B cell (primary cell): Measurements from ENCODE around the gene NUDT4. TPM values are rescaled to one million over a fixed set of nuclear protein-coding genes. Genes with fewer than 3 reads are reported as not detected.
A peak's percentile ranks its signal among the peaks of the same experiment; 100 is the strongest.
"Not testable (repeated sequence)": the region's sequence is repeated elsewhere in the genome, so short reads cannot be mapped to it uniquely, and the experiment has no call there.

Experiments
- ATAC-seq: fragments of 200-7000 bp; cut with Tn5 transposase; one replicate; pipeline ENCODE4 v1.10.0; 2021; ENCODE audit warnings: low read depth, mild to moderate bottlenecking, moderate number of reproducible peaks, moderate library complexity
- CTCF ChIA-PET: fragments of 350-600 bp; sonication (Branson Sonifier 250); formaldehyde crosslinking; loops from one replicate; lab custom pipeline; 2021; ENCODE audit warnings: antibody characterized with exemption, inconsistent platforms; lab: Charles Lee
- POLR2A ChIA-PET: fragments of 350-600 bp; sonication (Branson Sonifier 250); formaldehyde crosslinking; loops from one replicate; lab custom pipeline; 2021; ENCODE audit warnings: antibody characterized with exemption; lab: Charles Lee
- DNase-seq: peaks from one replicate; pipeline ENCODE4 v3.0.0; 2013
- H2AFZ ChIP-seq: 2 replicates; pipeline ENCODE4 v1.6.1; 2012; ENCODE audit warnings: mild to moderate bottlenecking, low read depth, low read length; ENCODE audit not compliant: insufficient read depth, poor library complexity, severe bottlenecking
- H3K27ac ChIP-seq, 2 donors: 1 replicate in 1 of 2; 2 replicates in 1 of 2; pipeline ENCODE4 v1.5.1; 2012 to 2013; ENCODE audit warnings: low read length in 2 of 2, mild to moderate bottlenecking in 2 of 2, moderate library complexity in 1 of 2
- H3K27me3 ChIP-seq, 4 experiments: fragments of 200-600 bp in 1 of 4; sonication (generic) in 1 of 4; replicated peaks in 1 of 4; 1 replicate in 2 of 4; 2 replicates in 2 of 4; pipeline versions ENCODE4 v1.6.1 to v1.7.0; 2013 to 2016; ENCODE audit warnings: low read length in 3 of 4, mild to moderate bottlenecking in 2 of 4, mixed read lengths in 1 of 4, moderate library complexity in 1 of 4; ENCODE audit not compliant: insufficient read depth in 4 of 4, control insufficient read depth in 3 of 4; ENCODE audit errors: control extremely low read depth in 1 of 4
- H3K36me3 ChIP-seq, 2 experiments: replicated peaks in 1 of 2; 1 replicate in 1 of 2; 2 replicates in 1 of 2; pipeline versions ENCODE4 v1.6.1 to v1.7.1; 2013; ENCODE audit warnings: low read length in 1 of 2; ENCODE audit not compliant: insufficient read depth in 2 of 2, control insufficient read depth in 1 of 2; ENCODE audit errors: control extremely low read depth in 1 of 2, extremely low read depth in 1 of 2
- H3K4me1 ChIP-seq, 2 donors: fragments of 200-600 bp in 1 of 2; sonication (generic) in 1 of 2; 1 replicate in 1 of 2; 2 replicates in 1 of 2; pipeline versions ENCODE4 v1.5.1 to v1.6.1; 2013 to 2017; ENCODE audit warnings: low read length in 2 of 2; ENCODE audit not compliant: control insufficient read depth in 2 of 2, insufficient read depth in 2 of 2
- H3K4me2 ChIP-seq: replicated peaks from 2 replicates; pipeline ENCODE3; 2012; ENCODE audit warnings: mild to moderate bottlenecking, low read depth, low read length; ENCODE audit not compliant: poor library complexity, severe bottlenecking
- H3K4me3 ChIP-seq, 5 experiments: fragments of 200-600 bp in 1 of 5; sonication (generic) in 1 of 5; 1 replicate in 3 of 5; 2 replicates in 2 of 5; pipeline versions ENCODE4 v1.5.1 to v1.7.0; 2011 to 2016; ENCODE audit warnings: low read length in 4 of 5, mild to moderate bottlenecking in 4 of 5, low read depth in 2 of 5, control low read depth in 1 of 5, moderate library complexity in 1 of 5; ENCODE audit not compliant: insufficient read depth in 1 of 5; ENCODE audit errors: control extremely low read depth in 1 of 5, extremely low read depth in 1 of 5
- H3K79me2 ChIP-seq: fragments of 200-600 bp; sonication (generic); one replicate; pipeline ENCODE4 v1.6.0; 2016; ENCODE audit warnings: low read length; ENCODE audit not compliant: control insufficient read depth, insufficient read depth
- H3K9ac ChIP-seq: fragments of 200-600 bp; sonication (generic); 2 replicates; pipeline ENCODE4 v1.6.1; 2017; ENCODE audit warnings: mild to moderate bottlenecking, low read length, moderate library complexity
- H3K9me3 ChIP-seq, 3 donors: one replicate each; pipeline versions ENCODE4 v1.6.1 to v1.7.1; 2013; ENCODE audit warnings: low read length in 2 of 3; ENCODE audit not compliant: control insufficient read depth in 2 of 3, insufficient read depth in 1 of 3; ENCODE audit errors: control extremely low read depth in 1 of 3
- H4K20me1 ChIP-seq: 2 replicates; pipeline ENCODE4 v1.6.0; 2012; ENCODE audit warnings: mild to moderate bottlenecking, low read length; ENCODE audit not compliant: insufficient read depth, control insufficient read depth, poor library complexity, severe bottlenecking
- H3K27ac Mint-ChIP-seq: one replicate; pipeline ENCODE4 v1.8.0; 2021; ENCODE audit warnings: mixed read lengths
- H3K27me3 Mint-ChIP-seq: one replicate; pipeline ENCODE4 v1.8.0; 2021; ENCODE audit warnings: mixed read lengths
- H3K4me1 Mint-ChIP-seq: one replicate; pipeline ENCODE4 v1.8.0; 2021; ENCODE audit warnings: mixed read lengths
- H3K4me3 Mint-ChIP-seq: one replicate; pipeline ENCODE4 v1.8.0; 2021; ENCODE audit warnings: mixed read lengths
- H3K9me3 Mint-ChIP-seq: one replicate; pipeline ENCODE4 v1.8.0; 2022; ENCODE audit warnings: mixed read lengths; ENCODE audit not compliant: insufficient read depth
- EZH2 ChIP-seq: IDR thresholded peaks from 2 replicates; pipeline ENCODE4 v1.6.1; 2012; ENCODE audit warnings: borderline replicate concordance, low read depth, mild to moderate bottlenecking, moderate library complexity, low read length; ENCODE audit not compliant: insufficient read depth, poor library complexity, severe bottlenecking
- WGBS: methylation state at CpG from one replicate; pipeline ENCODE4 v1.1.5; 2013; ENCODE audit warnings: missing lambda C conversion rate; ENCODE audit not compliant: insufficient coverage; 5-methylcytosine and 5-hydroxymethylcytosine counted together
- intact Hi-C: fragments of 100-400 bp; cut with micrococcal nuclease; formaldehyde crosslinking; loops from one replicate; pipeline ENCODE4 v1.10.0; 2022
- polyA plus RNA-seq: library from polyadenylated mRNA; depleted of rRNA; stranded (reverse); fragments of >200 nt; gene quantifications from 2 replicates; pipeline ENCODE4 v1.2.3, GENCODE V29; 2012
- total RNA-seq, 2 donors: library from RNA; stranded (reverse); fragments of 120-200 nt in 1 of 2; gene quantifications; 1 replicate in 1 of 2; 2 replicates in 1 of 2; pipeline versions ENCODE4 v1.2.3 to v1.2.4, GENCODE V29; 2013 to 2022
- TF ChIP-seq, protein P1 (sequence below): fragments of 200-600 bp; IDR thresholded peaks from one replicate; pipeline ENCODE4 v1.8.0; 2022; ENCODE audit warnings: antibody characterized with exemption, mild to moderate bottlenecking

Gene NUDT4
- total and polyA plus RNA-seq, 2 donors (not counting 1 experiment from before 2014, with no cell fraction given): 18.3 to 56.8 TPM

- no peak overlapping the region for H3K27ac ChIP-seq
- no peak for DNase-seq
- peak overlapping the region; percentile 90 for H3K9ac ChIP-seq
- Mint-ChIP-seq H3K27me3 (no peaks in the 10 kb centered on the region), H3K4me1 (peaks cover 53% of the 10 kb centered on the region), H3K27ac (peak overlapping the region; percentile 12), H3K4me3 (peak overlapping the region; percentile 64), H3K9me3 (no peaks in the 10 kb centered on the region)
- H3K4me3 ChIP-seq: peak overlapping the region in 2 of 5 experiments; percentile 22 to 88
- no peaks in the 10 kb centered on the region for H3K36me3 ChIP-seq
- H2AFZ ChIP-seq: no peak overlapping the region
- ChIA-PET CTCF (interaction anchor here (0.7 to 6.4 kb wide), 16 partner anchors 10 to 721 kb away, joined by 3 to 70 read pairs (median 5); partner anchors contain the start of gene EEA1), POLR2A (interaction anchor here (0.5 to 0.6 kb wide), 3 partner anchors 10 to 198 kb away, joined by 3 to 5 read pairs (median 3); no protein-coding TSS in a partner anchor)
- H3K4me1 ChIP-seq: peaks cover 20 to 43% of the 10 kb centered on the region in 2 donors
- ATAC-seq: no peak
- H3K4me2 ChIP-seq: peak overlapping the region; percentile 72
- H4K20me1 ChIP-seq: peaks cover 32% of the 10 kb centered on the region
- intact Hi-C loops: loop anchor here (2.0 kb wide), 1 partner anchor 37 kb away; no protein-coding TSS in a partner anchor
- no peaks in the 10 kb centered on the region for H3K9me3 ChIP-seq
- TF ChIP-seq, protein P1, sequence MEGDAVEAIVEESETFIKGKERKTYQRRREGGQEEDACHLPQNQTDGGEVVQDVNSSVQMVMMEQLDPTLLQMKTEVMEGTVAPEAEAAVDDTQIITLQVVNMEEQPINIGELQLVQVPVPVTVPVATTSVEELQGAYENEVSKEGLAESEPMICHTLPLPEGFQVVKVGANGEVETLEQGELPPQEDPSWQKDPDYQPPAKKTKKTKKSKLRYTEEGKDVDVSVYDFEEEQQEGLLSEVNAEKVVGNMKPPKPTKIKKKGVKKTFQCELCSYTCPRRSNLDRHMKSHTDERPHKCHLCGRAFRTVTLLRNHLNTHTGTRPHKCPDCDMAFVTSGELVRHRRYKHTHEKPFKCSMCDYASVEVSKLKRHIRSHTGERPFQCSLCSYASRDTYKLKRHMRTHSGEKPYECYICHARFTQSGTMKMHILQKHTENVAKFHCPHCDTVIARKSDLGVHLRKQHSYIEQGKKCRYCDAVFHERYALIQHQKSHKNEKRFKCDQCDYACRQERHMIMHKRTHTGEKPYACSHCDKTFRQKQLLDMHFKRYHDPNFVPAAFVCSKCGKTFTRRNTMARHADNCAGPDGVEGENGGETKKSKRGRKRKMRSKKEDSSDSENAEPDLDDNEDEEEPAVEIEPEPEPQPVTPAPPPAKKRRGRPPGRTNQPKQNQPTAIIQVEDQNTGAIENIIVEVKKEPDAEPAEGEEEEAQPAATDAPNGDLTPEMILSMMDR: no peak
- no peak for TF ChIP-seq EZH2
- no peaks in the 10 kb centered on the region for H3K27me3 ChIP-seq
- peaks cover 81% of the 10 kb centered on the region for H3K79me2 ChIP-seq
- 80% methylated on average over 5 of the region's 5 CpGs for WGBS
Observed at GRCh38 chr12:93381161-93381975, 3.6 kb downstream of the NUDT4 start.

- H3K4me3 ChIP-seq, ATAC-seq, H3K4me2 ChIP-seq, DNase-seq, H3K9ac ChIP-seq, H3K27ac ChIP-seq, H3K9me3 ChIP-seq, H3K27me3 ChIP-seq, H2AFZ ChIP-seq, H3K9me3 Mint-ChIP-seq, H3K27me3 Mint-ChIP-seq, H3K27ac Mint-ChIP-seq, H3K36me3 ChIP-seq: not testable (repeated sequence)
- peaks cover 52% of the 10 kb centered on the region for H3K4me1 Mint-ChIP-seq
- ChIA-PET POLR2A (interaction anchor here (0.5 to 0.6 kb wide), 2 partner anchors 18 to 199 kb away, joined by 3 to 5 read pairs; no protein-coding TSS in a partner anchor), CTCF (interaction anchor here (0.6 to 6.4 kb wide), 11 partner anchors 15 to 554 kb away, joined by 3 to 70 read pairs (median 4); partner anchors contain the start of gene EEA1)
- WGBS: 96% methylated on average over 3 of the region's 5 CpGs
- peaks cover 20 to 40% of the 10 kb centered on the region in 2 donors for H3K4me1 ChIP-seq
- intact Hi-C loops: loop anchor here (2.0 kb wide), 1 partner anchor 37 kb away; no protein-coding TSS in a partner anchor
- peak overlapping the region; percentile 64 for H3K4me3 Mint-ChIP-seq
- peaks cover 88% of the 10 kb centered on the region for H3K79me2 ChIP-seq
- H4K20me1 ChIP-seq: peaks cover 34% of the 10 kb centered on the region
Observed at GRCh38 chr12:93381976-93382437, 4.3 kb downstream of the NUDT4 start.
